NCI-H69 (cell line): ENCODE data around the gene DCST1.
"Not testable (repeated sequence)": the region's sequence is repeated elsewhere in the genome, so short reads cannot be mapped to it uniquely, and the experiment has no call there.

ENCODE experiments used
- DNase-seq: peaks from one replicate; lab custom pipeline; 2025; lab: John Stamatoyannopoulos, UW

The DCST1 gene, protein sequence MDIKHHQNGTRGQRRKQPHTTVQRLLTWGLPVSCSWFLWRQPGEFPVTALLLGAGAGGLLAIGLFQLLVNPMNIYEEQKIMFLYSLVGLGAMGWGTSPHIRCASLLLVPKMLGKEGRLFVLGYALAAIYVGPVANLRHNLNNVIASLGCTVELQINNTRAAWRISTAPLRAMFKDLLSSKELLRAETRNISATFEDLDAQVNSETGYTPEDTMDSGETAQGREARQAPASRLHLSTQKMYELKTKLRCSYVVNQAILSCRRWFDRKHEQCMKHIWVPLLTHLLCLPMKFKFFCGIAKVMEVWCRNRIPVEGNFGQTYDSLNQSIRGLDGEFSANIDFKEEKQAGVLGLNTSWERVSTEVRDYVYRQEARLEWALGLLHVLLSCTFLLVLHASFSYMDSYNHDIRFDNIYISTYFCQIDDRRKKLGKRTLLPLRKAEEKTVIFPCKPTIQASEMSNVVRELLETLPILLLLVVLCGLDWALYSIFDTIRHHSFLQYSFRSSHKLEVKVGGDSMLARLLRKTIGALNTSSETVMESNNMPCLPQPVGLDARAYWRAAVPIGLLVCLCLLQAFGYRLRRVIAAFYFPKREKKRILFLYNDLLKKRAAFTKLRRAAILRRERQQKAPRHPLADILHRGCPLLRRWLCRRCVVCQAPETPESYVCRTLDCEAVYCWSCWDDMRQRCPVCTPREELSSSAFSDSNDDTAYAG

GRCh38 chr1:155033524-155033923 lies at the start of gene DCST1, which contains the start of gene DCST2:
Gene DCST1 (plus strand): TSS chr1:155033824. CDS start chr1:155034037, 213 bp downstream.
Gene DCST2 (minus strand): TSS chr1:155033781. CDS start chr1:155033701, 80 bp downstream.
- DNase-seq = no peak

DNA sequence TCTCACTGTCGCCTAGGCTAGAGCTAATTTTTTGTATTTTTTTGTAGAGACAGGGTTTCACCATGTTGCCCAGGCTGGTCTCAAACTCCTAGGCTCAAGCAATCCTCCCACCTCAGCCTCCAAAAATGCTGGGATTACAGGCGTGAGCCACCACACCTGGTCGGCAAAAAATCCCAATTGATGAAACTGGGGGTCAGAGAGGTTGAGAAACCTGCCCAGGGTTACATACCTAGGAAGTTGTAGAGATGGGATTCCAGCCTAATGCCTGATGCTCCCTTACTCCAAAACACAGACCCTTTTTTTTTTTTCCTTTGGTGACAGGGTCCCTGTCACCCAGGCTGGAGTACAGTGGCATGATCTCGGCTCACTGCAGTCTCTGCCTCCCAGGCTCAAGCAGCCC lies 46.9 kb upstream of the DCST1 start:
- not testable (repeated sequence) for DNase-seq

DNA sequence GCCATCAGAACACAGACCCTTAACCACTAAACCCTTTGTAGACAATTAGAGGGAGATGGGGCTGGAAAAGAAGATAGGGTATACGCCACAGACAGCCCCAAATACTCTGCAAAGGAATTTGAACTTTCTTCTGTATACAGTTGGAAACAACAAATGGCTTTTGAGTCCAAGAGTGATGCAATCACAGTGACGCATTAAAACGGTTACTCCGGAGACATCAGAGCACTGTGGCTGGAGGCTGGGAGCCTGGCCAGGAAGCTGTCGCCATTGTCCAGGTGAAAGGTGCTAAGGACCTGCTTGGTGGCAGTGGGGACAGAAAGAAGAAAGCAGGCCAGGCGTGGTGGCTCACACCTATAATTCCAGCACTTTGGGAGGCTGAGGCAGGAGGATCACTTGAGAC lies 46.3 kb upstream of the DCST1 start:
- DNase-seq = no peak

- no peak for DNase-seq
These were observed 45.3 kb upstream of the DCST1 start for GRCh38 chr1:154988058-154988954.

DNA sequence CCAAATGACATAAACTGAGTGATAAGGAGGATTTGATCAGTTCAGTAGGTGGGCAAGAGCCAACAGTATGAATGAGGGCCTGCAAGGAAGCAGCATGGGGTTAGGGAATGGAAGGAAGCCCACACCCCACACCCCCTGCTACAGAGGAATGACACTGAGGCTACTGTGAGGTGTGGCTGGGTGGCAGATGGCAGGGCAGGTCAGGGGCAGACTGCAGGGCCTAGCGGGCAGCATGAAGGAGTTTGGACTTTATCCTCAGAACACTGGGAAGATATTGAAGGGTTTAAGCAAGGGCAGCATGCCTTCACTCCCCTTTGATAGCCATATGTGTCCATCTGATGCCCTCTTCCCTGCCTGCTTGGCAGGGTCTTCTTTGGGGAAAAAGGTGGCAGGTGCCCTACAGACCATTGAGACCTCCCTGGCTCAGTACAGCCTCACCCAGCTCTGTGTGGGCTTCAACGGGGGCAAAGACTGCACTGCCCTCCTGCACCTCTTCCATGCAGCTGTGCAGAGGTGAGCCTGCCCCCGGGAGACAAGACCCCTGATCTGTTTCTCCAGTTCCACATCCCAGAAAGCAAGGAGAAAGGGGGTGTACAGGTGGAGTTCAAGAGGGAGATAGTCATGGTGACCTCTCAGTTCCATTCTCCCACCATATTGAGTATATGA lies 44.3 kb upstream of the DCST1 start:
- DNase-seq = no peak

DNA sequence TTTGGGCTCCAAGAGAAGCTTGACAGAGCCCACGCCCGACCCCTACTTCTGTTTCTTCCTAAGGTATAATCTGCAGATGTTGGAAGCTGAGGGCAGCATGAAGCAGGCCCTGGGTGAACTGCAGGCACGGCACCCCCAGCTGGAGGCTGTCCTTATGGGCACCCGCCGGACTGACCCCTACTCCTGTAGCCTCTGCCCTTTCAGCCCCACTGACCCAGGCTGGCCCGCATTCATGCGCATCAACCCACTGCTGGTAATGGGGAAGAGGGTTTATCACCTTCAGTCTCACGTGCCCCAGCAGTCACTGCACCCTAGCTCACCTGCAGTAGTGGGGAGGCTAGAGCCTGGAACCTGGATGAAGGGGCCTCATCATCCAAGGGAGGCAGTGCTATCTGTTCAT lies 43.3 kb upstream of the DCST1 start:
- no peak for DNase-seq

- DNase-seq = peak; percentile 58
These were observed 40.7 kb upstream of the DCST1 start for GRCh38 chr1:154992721-154993571.

- no peak for DNase-seq
These were observed 39.9 kb upstream of the DCST1 start, which contains the start of gene LENEP for GRCh38 chr1:154993572-154994268. Gene LENEP (plus strand): TSS chr1:154993586. CDS start chr1:154993608, 22 bp downstream.

- no peak for DNase-seq
These were observed 39.4 kb upstream of the DCST1 start for GRCh38 chr1:154994269-154994587.

DNA sequence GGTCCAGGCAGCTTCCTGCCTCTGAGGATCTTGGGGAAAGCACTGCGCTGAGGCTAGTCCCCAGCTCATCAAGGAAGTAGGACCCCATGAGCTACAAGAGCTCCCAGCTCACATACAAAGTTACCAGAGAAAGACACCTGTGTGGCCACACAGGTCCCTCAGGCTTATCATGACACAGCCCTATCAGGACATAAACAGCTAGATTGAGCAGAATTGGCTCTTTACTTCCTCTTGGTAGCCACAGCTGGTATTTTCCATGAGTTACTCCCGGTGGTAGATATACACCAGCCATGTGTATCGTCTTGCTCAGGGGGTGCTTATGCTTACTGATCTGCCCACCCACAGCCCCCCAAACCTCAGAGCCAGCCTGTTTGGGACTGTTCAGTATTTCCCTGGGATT lies 39.0 kb upstream of the DCST1 start:
- no peak for DNase-seq

DNA sequence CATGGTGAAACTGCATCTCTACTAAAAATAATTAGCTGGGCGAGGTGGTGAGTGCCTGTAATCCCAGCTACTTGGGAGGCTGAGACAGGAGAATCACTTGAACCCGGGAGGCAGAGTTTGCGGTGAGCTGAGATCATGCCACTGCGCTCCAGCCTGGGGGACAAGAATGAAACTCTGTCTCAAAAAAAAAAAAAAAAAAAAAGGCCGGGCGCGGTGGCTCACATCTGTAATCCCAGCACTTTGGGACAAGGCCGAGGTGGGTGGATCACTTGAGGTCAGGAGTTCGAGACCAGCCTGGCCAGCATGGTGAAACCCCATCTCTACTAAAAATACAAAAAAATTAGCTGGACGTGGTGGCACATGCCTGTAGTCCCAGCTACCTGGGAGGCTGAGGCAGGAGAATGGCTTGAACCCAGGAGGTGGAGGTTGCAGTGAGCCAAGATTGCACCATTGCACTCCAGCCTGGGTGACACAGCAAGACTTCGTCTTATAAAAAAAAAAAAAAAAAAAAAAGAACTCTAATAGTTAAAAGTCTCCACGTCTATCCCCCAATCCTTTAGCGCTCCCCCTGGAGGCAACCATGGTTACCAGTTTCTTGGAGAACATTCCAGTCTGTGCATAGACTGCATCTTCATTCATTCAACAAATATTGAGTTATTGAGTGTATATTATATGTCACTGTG lies 38.2 kb upstream of the DCST1 start:
- DNase-seq = peak; percentile 45

- DNase-seq = no peak
These were observed 36.5 kb upstream of the DCST1 start for GRCh38 chr1:154996966-154997701.

GRCh38 chr1:154998201-154998780 lies 35.3 kb upstream of the DCST1 start:
- DNase-seq = no peak

DNA sequence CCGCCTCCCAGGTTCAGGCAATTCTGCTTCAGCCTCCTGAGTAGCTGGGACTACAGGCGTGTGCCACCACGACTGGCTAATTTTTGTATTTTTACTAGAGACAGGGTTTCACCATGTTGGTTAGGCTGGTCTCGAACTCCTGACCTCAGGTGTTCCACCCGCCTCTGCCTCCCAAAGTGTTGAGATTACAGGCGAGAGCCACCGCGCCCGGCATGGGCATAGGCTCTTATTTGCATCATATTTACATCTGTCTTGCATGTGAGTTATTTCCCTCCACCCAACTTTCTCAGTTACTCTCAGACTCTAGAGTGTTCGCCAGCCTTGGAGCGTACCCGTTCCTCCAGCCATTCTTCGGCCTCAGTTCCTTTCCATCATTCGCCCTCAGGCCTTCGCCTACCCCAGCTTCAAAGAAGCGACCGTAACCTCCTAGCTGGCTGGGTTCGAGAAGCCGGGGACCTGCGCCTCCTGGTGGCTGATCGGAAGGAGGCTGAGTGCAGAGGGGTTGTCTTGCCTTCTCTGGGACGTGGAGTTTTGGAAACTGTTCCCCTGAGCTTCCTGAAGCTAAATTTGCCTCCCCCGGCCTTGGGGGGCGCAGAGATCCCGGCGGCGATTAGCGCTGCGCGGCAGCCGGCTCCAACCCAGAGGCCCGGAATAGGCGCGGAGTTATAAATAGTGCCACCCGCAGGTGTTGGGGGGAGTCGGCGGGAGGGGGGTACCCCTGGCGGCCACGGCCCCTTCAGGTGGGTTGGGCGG lies 34.6 kb upstream of the DCST1 start:
- peak; percentile 84 for DNase-seq

- DNase-seq = peak; percentile 85
These were observed 33.8 kb upstream of the DCST1 start for GRCh38 chr1:154999571-155000410.

- DNase-seq = no peak
These were observed 33.3 kb upstream of the DCST1 start for GRCh38 chr1:155000411-155000725.
